GM19240 (cell line): ENCODE data around the gene KCNB1.

ENCODE experiments used
- DNase-seq: peaks from one replicate; pipeline ENCODE4 v3.0.0; 2011; ENCODE audit warnings: low spot score; ENCODE audit not compliant: insufficient read length

The KCNB1 gene

GRCh38 chr20:49471397-49471796, 11.1 kb downstream of the KCNB1 start:
- DNase-seq, result no peak

GRCh38 chr20:49470922-49471321, 11.5 kb downstream of the KCNB1 start:
- DNase-seq, result no peak

- no peak for DNase-seq
These were observed 13.4 kb downstream of the KCNB1 start for GRCh38 chr20:49469060-49469459.

GRCh38 chr20:49468412-49468811, 14.1 kb downstream of the KCNB1 start:
- no peak for DNase-seq

GRCh38 chr20:49466114-49466912, 16.2 kb downstream of the KCNB1 start:
- no peak for DNase-seq

- no peak for DNase-seq
These were observed 17.9 kb downstream of the KCNB1 start for GRCh38 chr20:49464556-49464955.

GRCh38 chr20:49462626-49463025, 19.8 kb downstream of the KCNB1 start:
- DNase-seq, result no peak

- DNase-seq, result no peak
These were observed 20.4 kb downstream of the KCNB1 start for GRCh38 chr20:49461894-49462620.

GRCh38 chr20:49460916-49461315, 21.6 kb downstream of the KCNB1 start:
- no peak for DNase-seq

GRCh38 chr20:49460131-49460530, 22.3 kb downstream of the KCNB1 start:
- no peak for DNase-seq

GRCh38 chr20:49459684-49460083, 22.8 kb downstream of the KCNB1 start:
- DNase-seq, result no peak

GRCh38 chr20:49457444-49457843, 25.0 kb downstream of the KCNB1 start:
- DNase-seq, result no peak

GRCh38 chr20:49456646-49457045, 25.8 kb downstream of the KCNB1 start:
- no peak for DNase-seq

GRCh38 chr20:49455691-49456090, 26.8 kb downstream of the KCNB1 start:
- DNase-seq, result no peak

- DNase-seq, result no peak
These were observed 30.4 kb downstream of the KCNB1 start for GRCh38 chr20:49452011-49452482.

- no peak for DNase-seq
These were observed 32.2 kb downstream of the KCNB1 start for GRCh38 chr20:49450281-49450721.

GRCh38 chr20:49448917-49449316, 33.6 kb downstream of the KCNB1 start:
- no peak for DNase-seq

GRCh38 chr20:49447946-49448809, 34.3 kb downstream of the KCNB1 start:
- DNase-seq, result no peak

GRCh38 chr20:49447364-49447763, 35.1 kb downstream of the KCNB1 start:
- DNase-seq, result no peak

GRCh38 chr20:49446808-49447207, 35.7 kb downstream of the KCNB1 start:
- DNase-seq, result no peak

- no peak for DNase-seq
These were observed 36.4 kb downstream of the KCNB1 start for GRCh38 chr20:49446080-49446479.

- no peak for DNase-seq
These were observed 37.3 kb downstream of the KCNB1 start for GRCh38 chr20:49445176-49445575.
